ENCODE data around the gene EDDM3A.
"Not testable (repeated sequence)": the region's sequence is repeated elsewhere in the genome, so short reads cannot be mapped to it uniquely, and the experiment has no call there.

The EDDM3A gene

GRCh38 chr14:20745571-20746358 lies at the start of gene EDDM3A:
EDDM3A (plus strand) TSS chr14:20745887; CDS start chr14:20747581, 1,694 bp downstream.
- in situ Hi-C loops (cut with HindIII; ENCODE audit: low sequenced_read_pairs) = no loop called here

DNA sequence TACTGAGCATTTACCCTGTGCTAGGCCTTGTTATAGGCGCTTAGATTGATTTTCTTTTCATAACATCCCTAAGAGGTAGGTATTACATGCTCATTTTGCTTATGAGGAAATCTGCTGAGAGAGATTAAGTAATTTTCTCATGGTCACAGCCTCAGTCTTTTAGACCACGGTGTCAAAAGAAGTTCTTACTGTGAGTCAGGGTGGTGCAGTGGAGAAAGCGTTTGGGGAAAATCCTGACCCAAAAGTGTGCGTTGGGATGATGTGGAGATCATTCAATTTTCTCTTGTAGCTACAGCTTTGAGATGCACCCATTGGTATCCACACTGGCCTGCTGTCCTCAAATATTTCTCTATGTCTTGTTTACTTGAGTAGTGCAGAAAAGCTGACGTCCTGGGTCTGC lies 48.9 kb upstream of the EDDM3A start:
- in situ Hi-C loops (cut with HindIII; ENCODE audit: low sequenced_read_pairs) = no loop called here

DNA sequence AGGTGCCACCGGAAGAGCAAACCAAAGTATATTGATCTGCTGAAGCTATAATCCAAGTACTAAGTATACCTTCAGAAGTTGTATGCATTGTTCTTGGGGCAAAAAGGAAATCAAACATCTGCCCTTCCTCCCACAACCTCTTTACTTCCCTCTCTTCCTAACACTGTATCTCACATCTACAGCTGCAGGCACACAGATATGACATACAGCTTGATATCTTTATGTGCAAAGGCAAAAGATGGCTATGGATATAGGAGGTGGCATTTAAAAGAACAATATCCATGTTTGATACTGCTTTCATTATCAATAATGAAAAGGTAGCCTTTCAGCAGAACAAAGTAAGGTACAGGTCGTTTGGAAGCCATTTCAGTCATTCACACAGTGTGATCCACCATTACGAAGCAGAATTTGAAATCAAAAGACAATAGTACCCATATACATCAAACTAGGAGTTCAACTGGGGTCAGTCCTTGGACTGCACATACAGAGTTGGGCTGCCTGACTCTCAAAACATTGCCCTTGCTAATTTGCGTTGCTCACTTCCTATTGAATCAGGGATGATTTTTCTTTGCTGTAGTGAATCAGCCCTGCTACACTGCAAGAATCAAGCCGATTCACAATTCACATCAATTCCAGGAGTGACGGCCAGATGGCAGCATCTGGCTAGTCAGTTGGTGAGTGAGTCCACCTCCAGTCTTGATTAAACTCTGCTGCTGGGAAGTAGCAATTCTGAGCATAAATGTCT lies 48.2 kb upstream of the EDDM3A start:
- in situ Hi-C loops (cut with HindIII; ENCODE audit: low sequenced_read_pairs) = no loop called here

DNA sequence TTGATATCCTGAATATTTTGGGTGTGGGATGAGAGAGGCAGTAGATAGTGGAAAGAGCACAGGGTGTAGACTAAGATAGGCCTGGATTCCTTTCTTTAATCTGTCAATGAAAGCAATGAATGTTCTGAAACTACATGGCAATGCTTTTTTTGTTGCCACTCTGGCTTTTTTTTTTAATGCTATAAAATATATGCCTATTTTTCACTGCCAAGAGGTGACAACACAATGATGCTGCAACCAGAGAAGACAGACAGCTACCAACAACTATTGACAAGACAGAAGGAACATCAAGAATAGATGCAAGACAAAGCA lies 47.7 kb upstream of the EDDM3A start:
- in situ Hi-C loops (cut with HindIII; ENCODE audit: low sequenced_read_pairs) = no loop called here

- in situ Hi-C loops (cut with HindIII; ENCODE audit: low sequenced_read_pairs) = no loop called here
These were observed 46.8 kb upstream of the EDDM3A start for GRCh38 chr14:20698934-20699333.

GRCh38 chr14:20699931-20700330 lies 45.8 kb upstream of the EDDM3A start:
- in situ Hi-C loops (cut with HindIII; ENCODE audit: low sequenced_read_pairs) = no loop called here

DNA sequence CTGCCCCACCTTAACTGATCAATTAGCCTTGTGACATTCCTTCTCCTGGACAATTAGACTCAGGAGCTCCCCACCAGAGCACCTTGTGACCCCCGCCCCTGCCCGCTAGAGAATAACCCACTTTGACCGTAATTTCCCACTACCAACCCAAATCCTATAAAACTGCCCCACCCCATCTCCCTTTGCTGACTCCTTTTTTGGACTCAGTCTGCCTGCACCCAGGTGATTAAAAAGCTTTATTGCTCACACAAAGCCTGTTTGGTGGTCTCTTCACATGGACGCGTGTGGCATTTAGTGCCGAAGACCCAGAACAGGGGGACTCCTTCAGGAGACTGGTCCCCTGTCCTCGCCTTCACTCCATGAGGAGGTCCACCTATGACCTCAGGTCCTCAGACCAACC lies 44.7 kb upstream of the EDDM3A start:
- in situ Hi-C loops (cut with HindIII; ENCODE audit: low sequenced_read_pairs) = not testable (repeated sequence)

GRCh38 chr14:20706657-20707355 lies 38.9 kb upstream of the EDDM3A start:
- in situ Hi-C loops (cut with HindIII; ENCODE audit: low sequenced_read_pairs) = no loop called here

DNA sequence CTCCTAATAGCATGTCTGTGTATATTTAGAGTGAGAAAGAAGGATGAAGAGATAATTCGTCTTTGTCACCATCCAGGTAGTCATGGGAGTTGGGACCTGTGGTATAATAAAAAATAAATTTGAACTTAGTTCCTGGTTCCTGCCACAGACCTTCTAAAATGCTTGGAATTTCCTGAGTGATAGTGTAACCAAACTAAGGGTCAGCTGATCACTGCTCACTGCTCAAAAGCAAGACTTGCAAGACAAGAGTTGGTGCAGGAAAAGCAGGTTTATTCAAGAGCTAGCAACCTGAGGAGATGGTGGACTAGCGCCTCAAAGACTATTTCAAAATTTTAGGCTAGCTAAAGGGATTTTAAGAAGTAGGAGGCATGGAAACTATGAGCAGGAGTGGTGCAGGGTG lies 38.1 kb upstream of the EDDM3A start:
- in situ Hi-C loops (cut with HindIII; ENCODE audit: low sequenced_read_pairs) = no loop called here

GRCh38 chr14:20711261-20711660 lies 34.4 kb upstream of the EDDM3A start:
- in situ Hi-C loops (cut with HindIII; ENCODE audit: low sequenced_read_pairs) = no loop called here

DNA sequence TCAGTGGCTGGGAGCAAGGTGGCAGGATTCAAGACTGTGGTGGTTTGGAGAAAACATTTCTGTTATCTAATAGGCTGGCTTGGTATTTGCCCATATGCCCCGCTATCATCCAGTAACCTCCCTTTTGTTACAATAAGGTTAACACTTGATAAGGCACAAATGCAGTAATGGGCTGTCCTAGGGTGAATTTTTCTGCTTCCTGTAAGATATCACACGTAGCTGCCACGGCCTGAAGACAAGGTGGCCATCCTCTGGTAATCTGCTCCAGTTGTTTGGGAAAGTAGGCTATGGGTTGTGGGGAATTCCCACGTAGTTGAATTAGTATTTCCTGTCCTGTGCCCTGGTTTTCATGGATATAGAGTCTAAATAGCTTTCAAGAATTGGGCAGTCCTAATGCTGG lies 34.0 kb upstream of the EDDM3A start:
- in situ Hi-C loops (cut with HindIII; ENCODE audit: low sequenced_read_pairs) = no loop called here

DNA sequence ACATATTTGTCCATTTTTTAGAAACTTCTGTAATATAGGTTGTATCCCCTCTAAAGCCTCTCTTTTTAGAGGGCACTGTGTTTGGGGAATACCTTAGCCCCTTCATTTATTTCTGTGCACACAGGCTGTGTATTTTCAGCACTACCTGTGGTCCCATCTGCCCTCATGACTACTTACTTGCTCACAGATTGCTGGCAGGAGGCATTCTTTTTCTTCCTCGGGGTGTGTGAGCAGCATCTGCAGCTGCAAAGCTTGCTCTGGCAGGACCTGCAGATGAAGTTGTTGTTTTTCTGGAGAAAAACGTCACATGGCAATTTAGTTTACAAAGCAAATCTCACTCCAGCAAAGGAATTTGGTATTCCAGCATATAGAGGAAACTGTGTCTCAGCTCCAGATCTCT lies 32.8 kb upstream of the EDDM3A start:
- in situ Hi-C loops (cut with HindIII; ENCODE audit: low sequenced_read_pairs) = no loop called here

DNA sequence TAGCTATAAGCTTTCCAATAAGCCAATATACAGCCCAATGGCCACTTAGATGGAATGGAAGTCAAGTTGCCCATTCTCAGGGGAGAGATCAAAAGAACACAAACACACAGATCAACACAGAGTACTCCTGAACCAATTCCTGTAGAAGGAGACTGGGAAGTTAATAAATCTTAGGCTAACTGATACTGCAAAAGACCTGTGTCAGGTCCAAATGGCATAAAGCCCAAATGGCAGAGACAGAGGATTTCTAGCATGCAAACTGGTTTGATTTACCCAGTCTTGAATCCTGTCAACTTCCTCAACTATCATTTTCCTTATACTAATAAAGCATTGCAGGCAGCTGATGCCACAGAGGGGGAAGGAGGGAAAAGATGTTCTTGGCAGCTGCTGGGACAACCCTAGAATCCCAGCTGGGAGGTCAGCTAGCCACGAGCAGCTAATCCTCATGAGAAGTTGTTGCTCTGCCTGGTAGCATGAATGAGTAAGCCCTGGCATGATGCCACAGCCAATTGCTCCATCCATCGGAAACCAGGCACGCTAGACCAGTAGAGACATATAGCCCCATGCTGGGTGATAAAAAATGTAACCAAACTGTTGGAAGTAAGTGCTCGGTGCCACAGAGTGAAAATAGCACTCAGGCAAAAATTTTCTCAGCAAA lies 31.0 kb upstream of the EDDM3A start:
- in situ Hi-C loops (cut with HindIII; ENCODE audit: low sequenced_read_pairs) = no loop called here

GRCh38 chr14:20719777-20720176 lies 25.9 kb upstream of the EDDM3A start:
- in situ Hi-C loops (cut with HindIII; ENCODE audit: low sequenced_read_pairs) = no loop called here

- in situ Hi-C loops (cut with HindIII; ENCODE audit: low sequenced_read_pairs) = no loop called here
These were observed 24.9 kb upstream of the EDDM3A start for GRCh38 chr14:20720741-20721140.

- in situ Hi-C loops (cut with HindIII; ENCODE audit: low sequenced_read_pairs) = no loop called here
These were observed 23.7 kb upstream of the EDDM3A start for GRCh38 chr14:20722016-20722415.

GRCh38 chr14:20723488-20723887 lies 22.2 kb upstream of the EDDM3A start:
- in situ Hi-C loops (cut with HindIII; ENCODE audit: low sequenced_read_pairs) = no loop called here

DNA sequence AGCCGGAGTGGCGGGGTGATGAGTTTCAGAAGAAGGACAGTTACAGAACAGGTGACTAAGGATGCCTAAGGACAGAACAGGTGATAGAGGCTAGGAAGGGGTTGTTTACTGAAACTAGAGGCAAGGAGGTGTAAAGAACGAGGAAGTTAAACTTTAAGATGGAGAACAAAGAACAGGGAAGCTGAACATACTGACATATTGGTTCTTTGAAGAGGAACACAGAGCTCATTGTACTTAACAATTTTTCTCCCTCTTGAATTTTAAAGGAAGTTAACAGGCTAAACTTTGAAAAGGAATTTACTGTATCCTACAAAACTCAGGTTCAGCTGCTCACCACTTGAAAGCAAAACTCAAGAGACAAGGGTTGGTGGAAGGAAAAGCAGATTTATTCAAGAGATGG lies 19.6 kb upstream of the EDDM3A start:
- in situ Hi-C loops (cut with HindIII; ENCODE audit: low sequenced_read_pairs) = not testable (repeated sequence)

- in situ Hi-C loops (cut with HindIII; ENCODE audit: low sequenced_read_pairs) = no loop called here
These were observed 19.2 kb upstream of the EDDM3A start for GRCh38 chr14:20726531-20726930.

GRCh38 chr14:20730891-20731290 lies 14.8 kb upstream of the EDDM3A start:
- in situ Hi-C loops (cut with HindIII; ENCODE audit: low sequenced_read_pairs) = no loop called here

DNA sequence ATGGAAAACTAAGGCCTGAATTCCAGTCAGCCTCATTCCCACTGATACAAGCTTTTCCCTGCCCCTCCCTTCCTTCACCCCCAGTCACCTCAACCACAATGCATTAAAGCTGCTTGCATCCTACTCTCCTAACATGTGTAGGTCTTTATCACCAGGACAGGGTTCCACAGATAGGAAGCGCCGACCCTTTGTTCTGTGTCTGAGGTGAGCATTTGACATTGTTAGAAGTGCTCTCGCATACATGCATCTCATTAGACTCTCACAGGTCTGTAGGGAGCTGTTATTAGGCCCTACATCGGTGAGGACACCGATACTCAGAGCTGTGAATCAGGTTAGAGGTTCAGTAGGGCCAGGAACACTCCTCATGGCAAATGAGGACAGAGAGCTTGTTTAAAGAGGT lies 13.2 kb upstream of the EDDM3A start:
- in situ Hi-C loops (cut with HindIII; ENCODE audit: low sequenced_read_pairs) = no loop called here
